HepG2 (cell line): ENCODE data around the gene VKORC1. TPM values are rescaled to one million over a fixed set of nuclear protein-coding genes. Genes with fewer than 3 reads are reported as not detected.

Experiments
- AKAP8 ChIP-seq: sonication (generic); formaldehyde crosslinking; IDR thresholded peaks from 2 replicates; pipeline ENCODE4 v1.5.1; 2020; ENCODE audit warnings: mild to moderate bottlenecking, missing genetic modification reagents
- ATF4 ChIP-seq, 2 experiments: fragments of 450-650 bp in 1 of 2; sonication (generic) in 1 of 2; formaldehyde crosslinking; IDR thresholded peaks; 2 replicates each; pipeline versions ENCODE4 v1.5.0 to v1.8.0; 2020 to 2022; ENCODE audit warnings: mild to moderate bottlenecking in 1 of 2, missing genetic modification reagents in 1 of 2
- ETV5 ChIP-seq: IDR thresholded peaks from 2 replicates; pipeline ENCODE4 v1.6.1; 2018; ENCODE audit warnings: missing biosample characterization, missing genetic modification reagents, inconsistent platforms, borderline replicate concordance
- HNF1B ChIP-seq: sonication (generic); formaldehyde crosslinking; IDR thresholded peaks from 2 replicates; pipeline ENCODE4 v1.5.1; 2020; ENCODE audit warnings: mild to moderate bottlenecking, moderate library complexity, missing genetic modification reagents
- MYNN ChIP-seq: sonication (generic); formaldehyde crosslinking; IDR thresholded peaks from 2 replicates; pipeline ENCODE4 v1.4.0; 2020; ENCODE audit warnings: mild to moderate bottlenecking, low read depth, missing genetic modification reagents
- NCOA2 ChIP-seq: sonication (generic); formaldehyde crosslinking; IDR thresholded peaks from 2 replicates; pipeline ENCODE4 v1.8.0; 2022; ENCODE audit warnings: inconsistent platforms
- NFE2 ChIP-seq: sonication (generic); formaldehyde crosslinking; IDR thresholded peaks from 2 replicates; pipeline ENCODE4 v1.4.0; 2020; ENCODE audit warnings: missing genetic modification reagents
- PAWR ChIP-seq: sonication (generic); formaldehyde crosslinking; IDR thresholded peaks from 2 replicates; pipeline ENCODE4 v1.4.0; 2020; ENCODE audit warnings: missing genetic modification reagents, mild to moderate bottlenecking, borderline replicate concordance
- RARG ChIP-seq: sonication (generic); formaldehyde crosslinking; IDR thresholded peaks from 2 replicates; pipeline ENCODE4 v1.4.0; 2020; ENCODE audit warnings: low read depth, mild to moderate bottlenecking, missing genetic modification reagents
- SP5 ChIP-seq: IDR thresholded peaks from 2 replicates; pipeline ENCODE4 v1.6.1; 2016; ENCODE audit warnings: low read depth, borderline replicate concordance
- SSRP1 ChIP-seq: IDR thresholded peaks from 2 replicates; pipeline ENCODE4 v1.6.1; 2016; ENCODE audit warnings: control low read depth
- TAF1 ChIP-seq: sonication (generic); formaldehyde crosslinking; IDR thresholded peaks from 2 replicates; pipeline ENCODE4 v1.4.0; 2020; ENCODE audit warnings: missing genetic modification reagents
- THAP11 ChIP-seq: IDR thresholded peaks from 2 replicates; pipeline ENCODE4 v1.6.1; 2016; ENCODE audit warnings: missing biosample characterization, missing genetic modification reagents
- ZBTB33 ChIP-seq: sonication (generic); formaldehyde crosslinking; IDR thresholded peaks from 2 replicates; pipeline ENCODE4 v1.4.0; 2020; ENCODE audit warnings: missing genetic modification reagents
- ZBTB38 ChIP-seq: sonication (generic); formaldehyde crosslinking; IDR thresholded peaks from 2 replicates; pipeline ENCODE4 v1.5.1; 2020; ENCODE audit warnings: mild to moderate bottlenecking, missing genetic modification reagents
- ZEB1 ChIP-seq: IDR thresholded peaks from 2 replicates; pipeline ENCODE4 v1.6.1; 2012; ENCODE audit warnings: mild to moderate bottlenecking, low read depth, inconsistent platforms; ENCODE audit not compliant: insufficient replicate concordance
- ZFP36L1 ChIP-seq: sonication (generic); formaldehyde crosslinking; IDR thresholded peaks from 2 replicates; pipeline ENCODE4 v1.8.0; 2022; ENCODE audit warnings: mild to moderate bottlenecking, missing genetic modification reagents, moderate library complexity
- ZNF136 ChIP-seq: sonication (generic); formaldehyde crosslinking; IDR thresholded peaks from 2 replicates; pipeline ENCODE4 v1.8.1; 2022; ENCODE audit warnings: low read depth, mild to moderate bottlenecking, moderate library complexity, missing genetic modification reagents
- ZNF225 ChIP-seq: sonication (generic); formaldehyde crosslinking; IDR thresholded peaks from 2 replicates; pipeline ENCODE4 v1.4.0; 2020; ENCODE audit warnings: mild to moderate bottlenecking, missing genetic modification reagents
- ZNF513 ChIP-seq: sonication (generic); formaldehyde crosslinking; conservative IDR thresholded peaks from 2 replicates; pipeline ENCODE4 v1.5.0; 2020; ENCODE audit warnings: missing genetic modification reagents
- ZNF562 ChIP-seq: sonication (generic); formaldehyde crosslinking; IDR thresholded peaks from 2 replicates; pipeline ENCODE4 v1.8.0; 2022; ENCODE audit warnings: missing genetic modification reagents, borderline replicate concordance
- ZNF577 ChIP-seq: sonication (generic); formaldehyde crosslinking; IDR thresholded peaks from 2 replicates; pipeline ENCODE4 v1.4.0; 2020; ENCODE audit warnings: mild to moderate bottlenecking, low read depth, missing genetic modification reagents, borderline replicate concordance
- ZNF703 ChIP-seq: sonication (generic); formaldehyde crosslinking; IDR thresholded peaks from 2 replicates; pipeline ENCODE4 v1.5.1; 2020; ENCODE audit warnings: missing genetic modification reagents, mild to moderate bottlenecking, moderate library complexity, borderline replicate concordance
- ZNF761 ChIP-seq: sonication (generic); formaldehyde crosslinking; conservative IDR thresholded peaks from 2 replicates; pipeline ENCODE4 v1.4.0; 2020; ENCODE audit warnings: mild to moderate bottlenecking, missing genetic modification reagents
- ZNF781 ChIP-seq: sonication (generic); formaldehyde crosslinking; IDR thresholded peaks from 2 replicates; pipeline ENCODE4 v1.5.1; 2020; ENCODE audit warnings: borderline replicate concordance, mild to moderate bottlenecking, missing genetic modification reagents; ENCODE audit errors: not compliant biosample characterization
- polyA plus RNA-seq, 8 experiments: library from polyadenylated mRNA; depleted of rRNA in 3 of 8; stranded (reverse) in 7 of 8; unstranded in 1 of 8; fragments of >200 nt; fragmentation: Illumina TruSeq in 4 of 8; extraction: Trizol in 4 of 8; gene quantifications; 2 replicates each; pipeline versions ENCODE4 v1.2.1 to v1.2.3, GENCODE V29; 2011 to 2016; ENCODE audit warnings: low read depth in 4 of 8, missing spikeins in 1 of 8, mixed read lengths in 1 of 8; ENCODE audit not compliant: insufficient read depth in 1 of 8
- total RNA-seq, 5 experiments: library from RNA; depleted of rRNA; stranded (reverse); fragments of >200 nt; fragmentation: Illumina TruSeq; extraction: Trizol; gene quantifications; 2 replicates each; pipeline ENCODE4 v1.2.3, GENCODE V29; 2016; ENCODE audit warnings: low read depth in 1 of 5

Gene VKORC1
- total and polyA plus RNA-seq, 2 of the 13 experiments (the other 11 are each of a cell fraction or from before 2014, with no cell fraction given): 141 to 615 TPM

- TF ChIP-seq ETV5 (CRISPR knock-in tag) (peak; percentile 82), ZBTB38 (peak; percentile 96), AKAP8 (CRISPR knock-in tag) (peak; percentile 83), ZNF761 (CRISPR knock-in tag) (peak; percentile 90), ZBTB33 (CRISPR knock-in tag) (peak; percentile 90), ZNF781 (CRISPR knock-in tag) (peak; percentile 97), ZNF136 (CRISPR knock-in tag) (peak; percentile 99), TAF1 (CRISPR knock-in tag) (peak; percentile 67), SP5 (peak; percentile 66; the same call in 1 of the 2 replicates), HNF1B (CRISPR knock-in tag) (peak; percentile 87), RARG (CRISPR knock-in tag) (no peak), ZFP36L1 (CRISPR knock-in tag) (peak; percentile 99), SSRP1 (CRISPR knock-in tag) (peak; percentile 50; the same call in 1 of the 2 replicates), ATF4 (CRISPR knock-in tag; IDR thresholded peaks at IDR 0.05) (peak in 1 of 2 experiments; percentile 85; a peak in 2 of 4 replicates), ZNF577 (no peak), NCOA2 (CRISPR knock-in tag) (peak; percentile 96), PAWR (CRISPR knock-in tag) (no peak), MYNN (peak; percentile 88), ZNF513 (CRISPR knock-in tag) (peak; percentile 75; the same call in 1 of the 2 replicates), ZEB1 (peak; percentile 54), ZNF225 (0 out of 2 replicates have a peak, but pooled peaks have one; percentile 46), THAP11 (CRISPR knock-in tag) (peak; percentile 94), ZNF562 (CRISPR knock-in tag) (no peak), NFE2 (no peak), ZNF703 (CRISPR knock-in tag) (peak; percentile 69; the same call in 1 of the 2 replicates)
These were observed 11.1 kb upstream of the VKORC1 start (continued) for GRCh38 chr16:31105677-31106213.
